Endothelial cell of umbilical vein (primary cell): ENCODE measurements around the gene FBXO45. TPM values are rescaled to one million over a fixed set of nuclear protein-coding genes. Genes with fewer than 3 reads are reported as not detected.
"Not testable (repeated sequence)": the region's sequence is repeated elsewhere in the genome, so short reads cannot be mapped to it uniquely, and the experiment has no call there.

ENCODE experiments used
- BruUV-seq: library from RNA; stranded (reverse); fragments of 400-500 nt; replicated peaks from 2 replicates; lab custom pipeline; 2021; lab: Mats Ljungman, UMichigan
- CTCF ChIA-PET: fragments of 300-600, 350-600 bp; sonication (Branson Sonifier 250); formaldehyde crosslinking; loops from one replicate; lab custom pipeline; 2021; ENCODE audit warnings: antibody characterized with exemption, inconsistent platforms; lab: Charles Lee
- POLR2A ChIA-PET: fragments of 300-600, 350-600 bp; sonication (Branson Sonifier 250); formaldehyde crosslinking; loops from one replicate; lab custom pipeline; 2021; ENCODE audit warnings: antibody characterized with exemption, inconsistent platforms; lab: Charles Lee
- DNase-seq: peaks from one replicate; pipeline ENCODE4 v3.0.0-alpha.2; 2011; ENCODE audit warnings: low read depth, low spot score
- FAIRE-seq: peaks from 2 replicates; lab custom pipeline; 2011; peaks lifted over from hg19 to GRCh38; lab: Jason Lieb, UNC
- H2AFZ ChIP-seq: 2 replicates; pipeline ENCODE4 v1.6.0; 2012; ENCODE audit warnings: low read depth, low read length, control low read depth, inconsistent platforms
- H3K27ac ChIP-seq: 2 replicates; pipeline ENCODE4 v1.5.1; 2011; ENCODE audit warnings: low read depth, mild to moderate bottlenecking, control low read depth, low read length, moderate library complexity; ENCODE audit not compliant: insufficient read depth
- H3K27me3 ChIP-seq, 2 experiments: 2 replicates each; pipeline versions ENCODE4 v1.6.0 to v1.6.1; 2011; ENCODE audit warnings: low read length in 2 of 2, mixed read lengths in 1 of 2; ENCODE audit not compliant: control insufficient read depth in 2 of 2, insufficient read depth in 2 of 2
- H3K36me3 ChIP-seq, 2 experiments: 2 replicates in 1 of 2; 3 replicates in 1 of 2; pipeline ENCODE4 v1.5.1; 2011; ENCODE audit warnings: low read length in 2 of 2, mild to moderate bottlenecking in 1 of 2, moderate library complexity in 1 of 2; ENCODE audit not compliant: control insufficient read depth in 2 of 2, insufficient read depth in 2 of 2; ENCODE audit errors: extremely low read depth in 1 of 2
- H3K4me1 ChIP-seq: 3 replicates; pipeline ENCODE4 v1.5.1; 2011; ENCODE audit warnings: mild to moderate bottlenecking, low read length; ENCODE audit not compliant: control insufficient read depth, insufficient read depth; ENCODE audit errors: extremely low read depth
- H3K4me2 ChIP-seq: 2 replicates; pipeline ENCODE4 v1.6.1; 2011; ENCODE audit warnings: low read length, control low read depth, mixed read lengths; ENCODE audit not compliant: insufficient read depth
- H3K4me3 ChIP-seq, 3 experiments: fragments of 200-600 bp in 1 of 3; sonication (generic), shearing (Covaris generic) in 1 of 3; replicated peaks in 1 of 3; 2 replicates each; pipeline ENCODE4 v1.5.1; 2011 to 2016; ENCODE audit warnings: control low read depth in 3 of 3, low read length in 3 of 3, mild to moderate bottlenecking in 2 of 3, inconsistent platforms in 1 of 3, low read depth in 1 of 3, moderate library complexity in 1 of 3; ENCODE audit not compliant: insufficient read depth in 1 of 3
- H3K79me2 ChIP-seq: 2 replicates; pipeline ENCODE4 v1.6.0; 2012; ENCODE audit warnings: low read length, inconsistent platforms; ENCODE audit not compliant: control insufficient read depth, insufficient read depth
- H3K9ac ChIP-seq: replicated peaks from 2 replicates; pipeline ENCODE3; 2011; ENCODE audit warnings: low read length, control low read depth; ENCODE audit not compliant: insufficient read depth; ENCODE audit errors: extremely low read depth
- H3K9me1 ChIP-seq: replicated peaks from 3 replicates; pipeline ENCODE4 v1.6.0; 2011; ENCODE audit warnings: mild to moderate bottlenecking, low read length; ENCODE audit not compliant: control insufficient read depth, insufficient read depth; ENCODE audit errors: extremely low read depth
- H3K9me3 ChIP-seq: replicated peaks from 2 replicates; pipeline ENCODE4 v1.5.1; 2012; ENCODE audit warnings: low read length, inconsistent platforms; ENCODE audit not compliant: control insufficient read depth, insufficient read depth
- H4K20me1 ChIP-seq: replicated peaks from 2 replicates; pipeline ENCODE3; 2011; ENCODE audit warnings: mild to moderate bottlenecking, low read length; ENCODE audit not compliant: control insufficient read depth, insufficient read depth; ENCODE audit errors: extremely low read depth
- GATA2 ChIP-seq: IDR thresholded peaks from 2 replicates; pipeline ENCODE4 v1.7.0; 2011; ENCODE audit warnings: low read depth, mild to moderate bottlenecking, moderate library complexity, mixed read lengths, low read length; ENCODE audit not compliant: insufficient read length, insufficient read depth
- MYC ChIP-seq: IDR thresholded peaks from one replicate; pipeline ENCODE4 v1.6.1; 2011; ENCODE audit warnings: mild to moderate bottlenecking, low read depth, low read length
- dilution Hi-C: fragments of 300-500 bp; cut with MboI; formaldehyde crosslinking; loops from one replicate; pipeline ENCODE4 v1.15.0; 2019; ENCODE audit warnings: low sequenced_read_pairs; ENCODE audit not compliant: extremely low pct_ligation_motif_present
- intact Hi-C: fragments of 100-400 bp; cut with micrococcal nuclease; formaldehyde crosslinking; loops from one replicate; pipeline ENCODE4 v1.10.0; 2022
- polyA plus RNA-seq, 4 experiments: library from polyadenylated mRNA; depleted of rRNA in 3 of 4; stranded (reverse) in 3 of 4; unstranded in 1 of 4; fragments of >200 nt; gene quantifications; 2 replicates each; pipeline versions ENCODE4 v1.2.1 to v1.2.3, GENCODE V29; 2011 to 2012; ENCODE audit warnings: missing spikeins in 1 of 4
- total RNA-seq: library from RNA; stranded (reverse); gene quantifications from 2 replicates; pipeline ENCODE4 v1.2.3, GENCODE V29; 2021

FBXO45 gene
- total and polyA plus RNA-seq, 2 donors (not counting 3 experiments of a cell fraction or from before 2014, with no cell fraction given): 3.5 to 12.4 TPM

- intact Hi-C loops: loop anchor here (1.0 kb wide), 2 partner anchors 20 to 39 kb away; no protein-coding TSS in a partner anchor
- Histone ChIP-seq H3K36me3 (no peaks in the 10 kb centered on the region), H3K4me1 (peaks cover 28% of the 10 kb centered on the region), H3K79me2 (no peaks in the 10 kb centered on the region), H3K9me1 (no peaks in the 10 kb centered on the region), H3K9me3 (no peaks in the 10 kb centered on the region), H2AFZ (peak overlapping the region; percentile 56), H3K27me3 (no peaks in the 10 kb centered on the region), H3K27ac (peak overlapping the region; percentile 78), H4K20me1 (no peaks in the 10 kb centered on the region), H3K9ac (peak overlapping the region; percentile 51), H3K4me2 (peak overlapping the region; percentile 65), H3K4me3 (peak overlapping the region in 1 of 3 experiments; percentile 23)
- no peak for TF ChIP-seq MYC
- peak; percentile 96 for TF ChIP-seq GATA2
- dilution Hi-C loops: no loop called here
- FAIRE-seq (peak; percentile 91), DNase-seq (peak; percentile 82)
- no TSS peak for BruUV-seq
- ChIA-PET CTCF (interaction anchor here (0.6 to 7.8 kb wide), 16 partner anchors 10 to 358 kb away, joined by 3 to 334 read pairs (median 4); partner anchors contain the start of gene PAK2), POLR2A (interaction anchor here (1.3 kb wide), 1 partner anchor 39 kb away, joined by 6 read pairs; no protein-coding TSS in a partner anchor)
Measured at GRCh38 chr3:196611761-196612483, 43.5 kb downstream of the FBXO45 start.

- BruUV-seq, FAIRE-seq, H3K27ac ChIP-seq, H2AFZ ChIP-seq, POLR2A ChIA-PET, DNase-seq, H3K27me3 ChIP-seq, H3K4me2 ChIP-seq, H3K36me3 ChIP-seq, intact Hi-C loops, dilution Hi-C loops, H3K9me1 ChIP-seq, H3K9ac ChIP-seq, H3K9me3 ChIP-seq, H3K79me2 ChIP-seq, H4K20me1 ChIP-seq, H3K4me3 ChIP-seq: not testable (repeated sequence)
- peaks cover 29% of the 10 kb centered on the region for H3K4me1 ChIP-seq
- CTCF ChIA-PET: interaction anchor here (0.8 kb wide), 1 partner anchor 30 kb away, joined by 3 read pairs; no protein-coding TSS in a partner anchor
Measured at GRCh38 chr3:196615234-196615633, 46.8 kb downstream of the FBXO45 start.
